Mesothelial cell of epicardium (in vitro differentiated cells): Measurements from ENCODE around the gene UST. TPM values are rescaled to one million over a fixed set of nuclear protein-coding genes. Genes with fewer than 3 reads are reported as not detected.

Experiments
- DNase-seq, 2 experiments: peaks; one replicate each; pipeline ENCODE4 v3.0.0; 2021; ENCODE audit warnings: low spot score in 2 of 2; ENCODE audit not compliant: unreplicated experiment in 2 of 2
- H3K27ac Mint-ChIP-seq: 2 replicates; pipeline ENCODE4 v1.8.0; 2021; ENCODE audit warnings: mixed read lengths
- H3K27me3 Mint-ChIP-seq: 2 replicates; pipeline ENCODE4 v1.8.0; 2021; ENCODE audit warnings: low read depth, mixed read lengths
- H3K36me3 Mint-ChIP-seq: 2 replicates; pipeline ENCODE4 v1.8.0; 2021; ENCODE audit warnings: mixed read lengths
- H3K4me1 Mint-ChIP-seq: 2 replicates; pipeline ENCODE4 v1.8.0; 2021; ENCODE audit warnings: mixed read lengths
- H3K4me3 Mint-ChIP-seq: 2 replicates; pipeline ENCODE4 v1.8.0; 2021; ENCODE audit warnings: mild to moderate bottlenecking, moderate library complexity, mixed read lengths
- H3K9me3 Mint-ChIP-seq: 2 replicates; pipeline ENCODE4 v1.8.0; 2021; ENCODE audit warnings: mixed read lengths
- total RNA-seq: library from RNA; stranded (reverse); gene quantifications from 3 replicates; pipeline ENCODE4 v1.2.1, GENCODE V29; 2021
- TF ChIP-seq, protein P1 (sequence below): fragments of 200-600 bp; sonication (generic); IDR thresholded peaks from one replicate; pipeline ENCODE4 v1.5.0; 2021; ENCODE audit warnings: antibody characterized with exemption; ENCODE audit not compliant: unreplicated experiment

Gene UST
- total RNA-seq, 1 donor from 2014 or later = 6.6 TPM

DNA sequence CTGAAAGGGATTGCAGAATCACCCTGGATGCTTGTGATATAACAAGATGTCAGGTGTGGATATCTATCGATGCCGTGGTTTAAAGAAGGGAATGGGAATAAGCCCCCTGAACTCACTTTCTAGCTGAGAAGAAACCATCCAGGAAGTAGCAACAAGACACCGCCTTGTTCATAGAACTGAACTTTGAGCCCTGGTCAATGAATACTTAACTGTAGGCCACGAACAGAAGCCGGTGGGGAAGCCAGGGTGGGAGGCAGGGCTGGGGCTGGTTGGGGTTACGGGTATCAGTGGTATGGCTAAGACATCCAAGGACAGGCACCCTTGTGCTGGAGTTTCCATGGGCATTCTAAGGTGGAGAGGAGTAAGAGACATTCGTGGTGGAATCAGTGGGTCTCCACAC, 61.0 kb downstream of the UST start:
- no peak overlapping the region for H3K4me3 Mint-ChIP-seq
- no peak overlapping the region for H3K27ac Mint-ChIP-seq
- H3K9me3 Mint-ChIP-seq = peaks cover 7% of the 10 kb centered on the region
- H3K4me1 Mint-ChIP-seq = peaks cover 9% of the 10 kb centered on the region
- DNase-seq = no peak
- H3K27me3 Mint-ChIP-seq = no peaks in the 10 kb centered on the region
- TF ChIP-seq, protein P1, sequence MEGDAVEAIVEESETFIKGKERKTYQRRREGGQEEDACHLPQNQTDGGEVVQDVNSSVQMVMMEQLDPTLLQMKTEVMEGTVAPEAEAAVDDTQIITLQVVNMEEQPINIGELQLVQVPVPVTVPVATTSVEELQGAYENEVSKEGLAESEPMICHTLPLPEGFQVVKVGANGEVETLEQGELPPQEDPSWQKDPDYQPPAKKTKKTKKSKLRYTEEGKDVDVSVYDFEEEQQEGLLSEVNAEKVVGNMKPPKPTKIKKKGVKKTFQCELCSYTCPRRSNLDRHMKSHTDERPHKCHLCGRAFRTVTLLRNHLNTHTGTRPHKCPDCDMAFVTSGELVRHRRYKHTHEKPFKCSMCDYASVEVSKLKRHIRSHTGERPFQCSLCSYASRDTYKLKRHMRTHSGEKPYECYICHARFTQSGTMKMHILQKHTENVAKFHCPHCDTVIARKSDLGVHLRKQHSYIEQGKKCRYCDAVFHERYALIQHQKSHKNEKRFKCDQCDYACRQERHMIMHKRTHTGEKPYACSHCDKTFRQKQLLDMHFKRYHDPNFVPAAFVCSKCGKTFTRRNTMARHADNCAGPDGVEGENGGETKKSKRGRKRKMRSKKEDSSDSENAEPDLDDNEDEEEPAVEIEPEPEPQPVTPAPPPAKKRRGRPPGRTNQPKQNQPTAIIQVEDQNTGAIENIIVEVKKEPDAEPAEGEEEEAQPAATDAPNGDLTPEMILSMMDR = no peak
- peaks cover 3% of the 10 kb centered on the region for H3K36me3 Mint-ChIP-seq

DNA sequence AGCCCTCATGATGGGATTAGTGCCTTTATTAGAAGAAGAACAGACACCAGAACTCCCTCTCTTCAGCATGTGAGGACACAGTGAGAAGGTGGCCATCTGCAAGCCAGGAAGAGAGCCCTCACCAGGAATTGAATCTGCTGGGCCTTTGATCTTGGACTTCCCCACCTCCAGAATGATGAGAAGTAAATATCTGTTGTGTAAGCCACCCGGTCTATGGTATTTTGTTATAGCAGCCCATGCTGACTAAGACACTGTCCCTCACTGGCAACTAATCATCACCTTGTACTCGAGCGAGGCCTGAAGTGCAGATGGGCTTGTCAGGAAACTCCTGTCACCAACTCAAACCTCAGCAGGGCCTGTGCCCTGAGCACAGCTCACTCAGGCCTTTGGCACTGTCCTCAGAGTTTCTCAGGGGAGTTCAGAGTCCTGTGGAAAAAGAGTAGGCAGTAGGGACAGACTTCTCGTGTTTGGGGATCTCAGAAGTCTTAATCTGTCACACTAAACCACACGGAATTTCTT, 62.0 kb downstream of the UST start:
- Mint-ChIP-seq H3K9me3 (peaks cover 7% of the 10 kb centered on the region), H3K4me3 (no peak overlapping the region), H3K27me3 (no peaks in the 10 kb centered on the region), H3K36me3 (peaks cover 3% of the 10 kb centered on the region), H3K4me1 (peaks cover 9% of the 10 kb centered on the region), H3K27ac (no peak overlapping the region)
- no peak for DNase-seq
- TF ChIP-seq, protein P1 = no peak

DNA sequence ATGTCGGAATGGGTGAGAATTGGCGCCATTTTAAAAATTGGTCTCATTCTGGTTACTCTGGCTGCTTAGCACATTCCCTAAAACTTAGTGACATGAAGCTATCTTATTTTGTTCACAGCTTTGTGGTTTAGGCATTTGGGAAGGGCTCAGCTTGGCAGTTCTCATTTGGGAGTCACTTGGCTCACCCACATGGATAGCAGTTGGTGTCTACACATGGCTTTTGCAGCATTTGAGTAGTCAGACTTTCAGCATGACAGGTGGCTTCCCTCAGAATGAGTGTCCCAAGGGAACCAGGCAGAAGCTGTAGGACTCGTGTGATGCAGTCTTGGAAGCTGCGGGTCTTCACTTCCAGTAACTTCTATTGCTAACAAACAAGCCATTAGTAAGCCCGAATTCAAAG, 64.6 kb downstream of the UST start:
- TF ChIP-seq, protein P1 = no peak
- H3K4me1 Mint-ChIP-seq = peaks cover 4% of the 10 kb centered on the region
- DNase-seq = no peak

DNA sequence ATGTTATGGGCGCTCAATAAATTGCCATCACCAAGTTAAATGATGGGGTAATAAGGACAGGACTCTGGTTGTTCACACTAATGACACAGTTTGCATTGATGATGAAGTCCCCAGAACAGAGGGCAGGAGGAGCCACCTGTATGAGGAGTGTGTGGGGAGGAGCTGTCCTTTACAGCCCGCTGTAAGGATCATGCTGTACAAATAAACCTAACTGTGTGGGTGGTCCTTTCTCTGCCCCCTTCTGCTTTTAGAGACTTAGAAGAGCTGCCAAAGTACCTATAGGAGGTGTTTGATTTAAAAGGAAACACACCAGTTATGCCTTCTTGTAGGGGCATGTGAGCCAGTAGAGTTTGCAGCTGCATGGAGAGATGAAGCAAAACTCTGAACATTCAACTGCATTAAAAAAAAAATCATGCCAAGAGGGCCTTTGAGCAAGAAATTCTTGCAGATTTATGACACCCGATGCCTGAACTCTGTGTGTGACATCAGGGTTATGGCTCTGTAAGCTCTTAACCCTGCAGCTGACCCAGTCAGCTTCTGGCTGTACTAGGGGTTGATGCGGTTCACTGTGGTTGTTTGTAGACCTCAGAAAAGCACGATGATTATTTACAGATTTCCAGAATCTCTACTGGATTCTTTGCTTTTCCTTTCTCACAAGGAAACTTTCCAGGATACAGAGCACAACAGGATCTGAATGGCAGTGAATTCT, 67.4 kb downstream of the UST start:
- Mint-ChIP-seq H3K27me3 (no peaks in the 10 kb centered on the region), H3K27ac (no peak overlapping the region), H3K4me1 (peaks cover 13% of the 10 kb centered on the region), H3K36me3 (peaks cover 9% of the 10 kb centered on the region), H3K4me3 (no peak overlapping the region), H3K9me3 (peaks cover 14% of the 10 kb centered on the region)
- no peak for DNase-seq
- TF ChIP-seq, protein P1 = no peak

More for the DNA sequence above, 64.6 kb downstream of the UST start:
- Mint-ChIP-seq H3K9me3 (peaks cover 14% of the 10 kb centered on the region), H3K27me3 (no peaks in the 10 kb centered on the region), H3K36me3 (peaks cover 9% of the 10 kb centered on the region), H3K4me3 (no peak overlapping the region), H3K27ac (no peak overlapping the region)

DNA sequence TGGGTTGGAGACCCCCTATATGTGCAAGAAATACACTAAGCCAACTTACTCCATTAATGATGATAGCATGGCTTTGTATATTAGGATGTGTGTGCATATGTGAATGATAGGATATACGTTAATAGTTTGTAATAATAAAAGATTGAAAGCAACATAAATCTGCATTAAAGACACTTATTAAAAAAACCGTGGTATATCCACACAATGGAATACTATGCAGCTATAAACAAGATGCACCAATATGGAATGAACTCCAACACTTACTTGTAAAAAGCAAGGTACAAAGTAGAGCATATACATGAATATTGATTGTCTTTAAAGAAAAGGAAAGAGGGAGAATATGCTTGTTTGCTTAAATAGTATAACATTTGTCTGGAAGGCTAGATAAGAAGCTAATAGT, 68.0 kb downstream of the UST start:
- Mint-ChIP-seq H3K4me3 (no peak overlapping the region), H3K27me3 (no peaks in the 10 kb centered on the region), H3K9me3 (peaks cover 14% of the 10 kb centered on the region), H3K36me3 (peaks cover 9% of the 10 kb centered on the region), H3K27ac (no peak overlapping the region), H3K4me1 (peaks cover 16% of the 10 kb centered on the region)
- DNase-seq = no peak
- TF ChIP-seq, protein P1 = no peak
